NCI-H526 treated with DMSO at 0.1 percent for 48 hours (cell line): ENCODE measurements around the gene MIR17HG.

Experiments used
- DNase-seq: peaks from one replicate; lab custom pipeline; 2025; lab: John Stamatoyannopoulos, UW

MIR17HG gene

DNA sequence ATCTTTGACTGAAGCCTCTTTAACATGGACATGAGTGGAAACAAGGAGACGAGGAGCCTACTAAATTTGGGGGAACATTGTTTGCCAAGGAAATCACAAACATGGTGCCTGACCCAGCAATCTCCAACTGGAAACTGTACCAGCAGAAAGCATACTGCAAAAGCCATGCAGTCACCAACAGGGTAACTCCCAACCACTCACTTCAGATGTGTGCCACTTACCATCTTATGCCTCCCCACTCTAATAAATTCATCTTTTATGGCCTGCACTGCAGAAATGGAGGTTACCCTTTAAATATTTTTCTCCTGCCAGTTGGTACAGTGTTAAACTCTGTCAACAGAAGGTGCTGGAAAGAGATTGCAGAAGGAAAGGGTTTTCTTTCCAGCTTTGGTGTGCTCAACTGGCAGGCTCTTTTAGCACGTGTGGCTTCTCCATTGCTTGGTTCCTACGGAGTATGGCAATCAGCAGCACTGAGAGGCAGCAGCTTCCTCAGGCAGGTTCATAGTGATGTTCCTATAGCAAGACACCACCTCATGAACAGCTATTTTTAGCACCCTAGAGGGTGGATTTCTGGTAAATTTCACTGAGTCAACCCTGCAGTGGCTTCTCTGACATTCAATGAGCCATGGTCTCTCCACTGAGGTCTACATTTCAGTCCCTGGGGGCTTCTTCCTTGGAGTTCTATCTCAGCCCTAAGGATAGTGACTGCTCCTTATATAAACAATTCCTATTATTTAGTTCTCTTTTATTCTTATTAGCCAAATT is 21.4 kb downstream of the MIR17HG start:
- no peak for DNase-seq

DNA sequence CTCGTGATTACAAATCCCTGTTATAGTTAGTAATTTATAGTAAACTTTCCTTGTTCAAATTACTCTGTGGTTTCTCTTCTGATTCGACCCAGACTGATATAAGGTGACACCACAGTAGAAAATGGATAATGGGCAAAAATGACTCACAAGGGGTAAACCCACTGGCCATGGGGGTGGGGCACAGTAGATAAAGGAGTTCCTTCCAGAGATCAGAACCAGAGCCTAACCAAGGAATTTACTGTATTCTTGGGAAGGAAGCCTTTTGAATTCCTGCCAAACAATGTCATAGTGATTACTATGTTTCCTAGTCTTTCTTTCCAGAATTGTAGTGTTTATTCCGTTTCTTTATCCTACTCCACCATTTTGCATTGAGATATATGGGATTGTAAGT is 21.9 kb downstream of the MIR17HG start:
- no peak for DNase-seq

DNA sequence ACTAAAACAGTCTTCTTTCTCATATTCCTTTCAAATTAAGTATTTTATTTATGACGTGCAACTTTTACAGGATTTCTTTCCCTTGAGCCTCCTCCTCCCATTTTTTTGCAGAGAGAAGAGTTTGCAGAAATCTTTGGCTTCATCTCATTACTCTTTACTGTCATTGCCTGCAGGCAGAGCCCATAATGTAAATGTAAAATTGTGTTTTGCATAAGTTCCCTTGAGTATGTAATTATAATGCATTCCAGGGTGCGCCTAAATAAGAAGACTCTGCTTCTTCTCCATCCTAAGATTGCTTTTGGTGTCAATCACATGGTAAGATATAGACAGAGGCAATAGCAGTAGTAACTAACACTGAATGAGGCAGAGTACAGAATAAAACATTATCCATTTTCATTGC is 23.0 kb downstream of the MIR17HG start:
- DNase-seq, result no peak

DNA sequence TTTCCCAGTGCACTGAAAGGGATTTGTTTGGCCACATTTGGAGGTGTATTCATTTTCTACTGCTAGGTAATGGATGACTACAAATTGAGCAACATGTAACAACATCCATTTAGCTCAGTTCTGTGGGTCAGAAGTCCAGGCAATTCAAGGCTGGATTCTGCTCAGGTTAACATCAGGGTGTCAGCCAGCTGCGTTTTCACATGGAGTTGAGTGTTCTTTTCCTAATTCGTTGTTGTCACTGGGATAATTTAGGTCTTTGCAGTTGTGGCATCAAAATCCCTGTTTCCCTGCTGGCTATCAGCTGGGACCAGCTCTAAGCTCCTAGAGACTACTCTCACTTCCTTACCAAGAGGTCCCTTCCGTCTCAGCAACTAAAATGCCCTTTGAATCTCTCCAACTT is 25.4 kb downstream of the MIR17HG start:
- no peak for DNase-seq

DNA sequence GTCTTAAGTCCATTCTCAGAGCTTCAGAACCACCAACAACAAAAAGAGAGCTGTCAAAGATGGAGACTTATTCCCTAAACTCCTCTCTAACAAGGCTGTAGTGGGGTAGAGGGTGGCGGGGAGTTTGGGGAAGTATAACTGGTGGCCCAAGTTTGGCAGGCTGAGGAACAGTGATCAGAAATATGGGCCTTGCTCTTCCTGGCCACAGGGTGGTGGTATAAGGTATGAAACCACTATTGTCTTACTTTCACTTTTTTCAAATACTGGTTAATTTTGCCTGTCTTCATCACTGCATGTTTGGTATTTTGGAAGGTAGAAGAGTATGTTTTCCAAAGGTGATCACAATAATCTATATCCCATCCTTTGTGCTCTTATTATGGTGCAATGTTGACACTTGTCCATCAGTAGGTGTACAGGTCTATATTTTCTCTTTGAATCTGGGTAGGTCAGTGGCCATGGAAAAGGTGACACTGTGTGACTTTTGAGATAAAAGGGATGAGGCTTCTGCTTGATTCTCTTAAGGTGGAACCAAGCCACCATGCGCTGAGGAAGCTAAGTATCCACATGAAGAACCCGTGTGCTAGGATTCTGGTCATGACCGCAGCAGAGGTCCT is 27.7 kb downstream of the MIR17HG start:
- DNase-seq, result no peak

DNA sequence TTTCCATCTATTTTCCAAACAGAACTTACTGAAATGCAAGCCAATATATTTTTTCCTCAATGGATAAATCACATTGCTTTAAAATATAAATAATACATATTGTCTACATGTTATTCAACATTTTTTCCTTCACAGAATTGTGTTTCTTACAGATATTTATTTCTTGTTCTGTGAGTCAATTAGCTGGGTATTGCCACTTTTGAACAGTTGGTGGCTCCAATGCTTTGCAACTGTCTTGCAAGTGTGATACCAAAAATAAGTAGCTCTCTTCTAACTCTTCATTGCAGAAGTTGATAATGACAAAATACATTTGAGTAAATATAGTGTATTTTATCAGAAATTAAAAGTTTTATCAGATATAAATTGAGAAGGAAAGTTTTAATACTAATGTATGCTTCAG is 33.9 kb downstream of the MIR17HG start:
- no peak for DNase-seq

DNA sequence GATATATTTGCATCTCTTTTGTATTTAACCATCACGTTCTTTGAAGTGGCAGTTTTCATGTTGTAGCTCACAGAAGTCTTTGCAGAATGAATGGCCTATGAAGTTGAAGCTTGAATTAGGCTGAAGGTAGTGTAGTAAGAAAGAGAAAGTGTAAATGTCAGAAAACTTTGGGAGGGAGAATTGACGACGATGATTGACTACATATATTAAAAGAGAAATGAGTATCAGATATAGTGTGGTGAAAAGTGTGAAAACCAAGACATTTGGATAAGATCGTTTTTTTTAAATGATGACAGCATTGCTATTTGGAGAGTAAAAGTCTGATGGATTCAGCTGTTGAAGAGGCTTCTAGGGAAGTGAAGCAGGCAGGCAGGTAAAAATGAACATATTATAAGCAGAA is 36.3 kb downstream of the MIR17HG start:
- no peak for DNase-seq

DNA sequence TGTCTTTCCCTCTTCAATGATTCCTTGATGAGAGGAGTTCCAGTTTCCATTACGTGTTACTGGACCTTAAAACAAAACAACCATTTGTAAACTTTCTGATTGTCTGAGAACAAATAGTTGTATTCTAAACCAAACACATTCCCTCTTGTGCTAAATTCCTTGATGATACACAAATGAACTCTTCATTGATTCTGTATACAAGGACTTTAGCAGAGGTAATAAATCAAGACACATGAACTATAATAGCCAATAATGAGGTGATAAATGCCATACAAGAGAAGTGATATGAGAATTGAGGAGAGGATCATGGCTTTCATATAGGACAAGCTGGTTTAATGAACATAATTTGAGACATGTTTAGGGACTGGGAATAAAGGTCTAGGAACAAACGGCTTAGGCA is 37.4 kb downstream of the MIR17HG start:
- no peak for DNase-seq

DNA sequence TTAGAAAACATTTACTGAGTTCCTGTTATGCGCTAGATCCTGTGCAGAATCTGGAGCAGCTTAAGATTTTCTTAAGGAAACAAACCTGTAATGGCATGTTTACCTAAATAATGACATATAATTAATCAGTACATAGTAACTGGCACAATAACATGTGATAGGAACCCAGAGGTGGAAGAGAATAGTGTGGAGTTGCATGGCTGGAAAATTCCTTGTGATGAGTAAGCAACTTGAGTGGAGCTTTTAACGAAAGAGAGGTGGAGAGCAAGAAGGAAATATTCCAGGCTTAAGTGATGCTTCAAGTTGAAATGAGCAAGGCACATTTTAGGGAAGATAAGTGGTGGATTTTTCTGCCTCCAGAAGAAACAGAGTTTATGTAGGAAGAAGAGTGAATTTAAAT is 41.7 kb downstream of the MIR17HG start:
- no peak for DNase-seq

DNA sequence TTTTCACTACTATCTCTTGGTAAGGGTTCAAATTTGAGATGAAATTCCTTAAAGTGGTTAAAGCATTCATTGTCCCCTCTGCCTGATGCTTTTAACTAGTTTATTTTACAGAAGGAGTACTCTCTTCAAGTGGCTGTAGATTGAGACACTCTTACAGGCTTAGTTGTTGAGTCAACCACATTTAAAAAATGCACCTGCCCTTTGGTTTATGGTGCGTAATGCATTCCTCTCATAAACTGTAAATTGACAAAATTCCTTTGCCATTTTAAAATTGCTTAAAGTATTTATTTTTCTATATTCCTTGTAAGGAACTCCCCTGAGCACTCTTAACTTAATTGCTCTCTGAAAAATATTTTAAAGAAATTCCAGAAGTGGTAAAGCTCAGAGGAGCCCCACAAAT is 50.1 kb downstream of the MIR17HG start:
- DNase-seq, result no peak

DNA sequence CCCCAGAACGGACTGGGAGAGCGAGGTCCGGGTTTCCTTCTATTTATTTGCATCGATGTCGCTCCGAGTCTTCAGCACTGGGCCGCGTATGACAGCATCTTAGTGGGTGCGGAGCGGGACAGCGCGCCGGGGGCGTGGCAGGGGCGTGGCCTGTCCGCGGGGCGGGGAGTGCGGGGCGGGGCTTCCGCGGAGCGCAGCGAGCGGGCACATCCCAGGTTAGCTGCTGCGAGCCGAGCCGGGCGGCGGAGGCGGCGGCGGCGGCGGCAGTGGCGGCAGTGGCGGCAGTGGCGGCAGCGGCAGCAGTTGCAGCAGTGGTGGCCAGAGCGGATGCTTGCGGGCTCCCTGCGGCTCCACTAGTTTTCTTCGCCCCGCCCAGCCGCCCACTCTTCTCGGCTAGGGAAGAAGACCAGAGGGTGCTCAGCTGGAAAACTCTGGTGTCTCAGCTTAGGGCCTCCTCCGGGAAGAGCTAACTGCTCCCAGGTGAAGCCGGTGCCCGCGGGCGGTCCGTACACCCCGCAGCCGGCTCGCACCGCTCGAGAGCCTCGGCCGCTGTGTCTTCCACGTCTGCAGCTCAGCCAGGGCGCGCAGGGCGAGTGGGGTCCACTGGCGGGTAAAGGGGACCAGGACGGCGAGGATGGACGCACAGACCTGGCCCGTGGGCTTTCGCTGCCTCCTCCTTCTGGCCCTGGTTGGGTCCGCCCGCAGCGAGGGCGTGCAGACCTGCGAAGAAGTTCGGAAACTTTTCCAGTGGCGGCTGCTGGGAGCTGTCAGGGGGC is 51.1 kb downstream of the MIR17HG start, which contains the start of gene GPC5:
GPC5 (plus strand) TSS at position 209 of the 776 bp plus-strand sequence.
- peak; percentile 75 for DNase-seq

DNA sequence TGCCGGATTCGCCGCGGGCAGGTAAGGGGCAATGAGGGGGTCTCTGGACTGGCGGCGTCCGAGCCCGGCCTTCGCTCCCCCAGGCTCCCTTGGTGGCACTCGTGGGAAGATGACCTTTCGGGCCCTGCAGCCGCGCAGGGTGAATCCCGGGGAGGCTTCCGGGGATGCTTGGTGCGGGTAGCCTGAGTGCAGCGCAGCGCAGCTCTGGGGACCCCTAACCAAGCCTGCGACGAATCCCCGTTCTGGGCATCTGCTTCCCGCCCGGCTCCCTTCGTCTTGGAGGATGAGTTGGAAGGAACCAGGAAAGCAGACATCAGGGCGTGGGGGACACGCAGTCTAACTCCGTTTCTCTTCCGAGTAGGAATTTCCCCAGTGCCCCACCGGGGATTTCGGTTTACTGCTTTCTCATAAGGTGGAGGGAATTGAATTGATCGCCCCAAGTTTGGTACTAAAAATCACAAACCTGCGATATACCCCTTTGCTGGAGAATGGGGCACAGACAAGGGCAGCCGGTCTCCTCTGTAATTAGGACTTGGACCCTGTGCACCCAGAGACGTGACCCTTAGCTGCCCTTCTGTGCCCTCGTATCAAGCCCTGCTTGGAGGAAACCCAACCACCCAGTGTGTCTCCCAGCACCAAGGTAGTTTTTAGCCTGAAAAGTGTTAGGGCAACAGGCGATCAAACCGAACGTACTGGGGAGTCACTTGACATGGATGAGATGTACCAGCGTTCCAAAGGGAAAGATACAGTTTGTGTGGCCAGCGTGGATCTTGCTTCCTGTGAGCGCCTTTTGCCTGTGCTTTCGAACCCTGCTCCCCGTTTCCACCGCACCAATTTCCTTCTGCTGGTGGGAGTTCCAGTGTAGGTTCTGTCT is 51.9 kb downstream of the MIR17HG start:
- DNase-seq, result no peak

DNA sequence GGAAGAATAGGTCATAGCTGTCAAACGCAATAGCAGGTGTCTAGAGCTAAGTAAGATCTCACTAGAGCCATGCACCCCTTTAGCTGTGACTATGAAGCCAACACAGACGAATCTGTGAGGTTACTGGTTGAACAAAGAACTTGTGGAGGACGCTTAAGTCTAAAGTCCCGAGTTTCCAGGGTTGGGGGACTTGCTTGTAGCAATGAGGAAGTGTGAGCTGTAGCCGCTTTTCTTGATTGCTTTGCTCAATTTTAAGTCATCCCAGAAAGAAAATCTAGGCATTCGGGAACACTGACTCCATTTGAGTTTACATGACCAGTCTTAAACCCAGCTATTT is 52.5 kb downstream of the MIR17HG start:
- DNase-seq, result no peak

DNA sequence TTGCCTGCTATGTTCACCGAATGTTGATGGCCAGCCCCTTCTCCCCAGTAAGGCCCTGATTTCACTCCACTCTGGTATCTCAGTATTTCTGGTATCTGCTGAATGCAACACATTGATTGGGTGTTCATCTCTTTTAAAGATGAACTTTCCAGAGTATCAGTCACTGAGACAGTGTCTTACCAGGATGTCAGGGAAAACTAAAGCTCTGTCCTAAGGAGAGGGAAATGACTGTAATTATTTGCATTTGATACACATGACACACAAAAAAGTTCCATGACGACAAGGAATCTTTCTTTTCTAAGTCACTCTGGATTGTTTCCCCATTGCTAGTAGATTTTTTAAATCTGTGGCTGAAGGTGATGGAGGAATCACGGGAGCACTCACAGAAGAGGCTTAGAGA is 53.2 kb downstream of the MIR17HG start:
- no peak for DNase-seq

DNA sequence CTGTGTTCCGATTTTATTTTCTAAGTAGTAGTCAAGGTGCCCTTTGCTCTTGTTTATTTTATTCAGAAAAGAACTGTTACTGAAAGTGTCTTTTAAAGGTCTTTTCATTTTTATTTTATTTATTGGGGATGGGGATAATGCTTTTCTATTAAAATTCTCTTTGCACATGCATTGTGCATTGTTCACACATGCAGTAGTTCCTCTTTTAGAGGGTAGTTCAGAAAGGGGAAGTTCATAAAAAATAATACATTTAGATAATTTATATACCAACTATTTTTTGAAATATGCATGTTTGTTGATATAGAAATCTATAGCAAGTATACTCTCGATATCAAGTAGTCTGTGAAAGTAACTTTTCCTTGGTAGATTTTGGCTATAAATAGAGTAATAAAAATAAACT is 54.4 kb downstream of the MIR17HG start:
- DNase-seq, result no peak
